ENCODE data around the gene DUXB.

Gene DUXB, protein sequence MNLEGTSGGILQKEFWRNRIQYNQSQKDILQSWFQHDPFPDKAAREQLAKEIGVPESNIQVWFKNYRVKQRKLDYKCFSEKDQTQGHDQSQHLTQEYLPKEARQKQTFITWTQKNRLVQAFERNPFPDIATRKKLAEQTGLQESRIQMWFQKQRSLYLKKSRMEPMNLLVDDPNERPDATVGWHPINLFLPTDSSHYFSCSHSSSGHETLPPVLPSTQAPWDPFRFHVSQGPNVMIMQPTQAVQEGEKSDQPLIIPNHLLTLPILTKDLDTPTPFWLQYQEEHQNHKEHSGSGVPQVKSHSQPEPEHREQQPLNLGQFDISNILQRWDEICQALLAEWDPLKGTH

DNA sequence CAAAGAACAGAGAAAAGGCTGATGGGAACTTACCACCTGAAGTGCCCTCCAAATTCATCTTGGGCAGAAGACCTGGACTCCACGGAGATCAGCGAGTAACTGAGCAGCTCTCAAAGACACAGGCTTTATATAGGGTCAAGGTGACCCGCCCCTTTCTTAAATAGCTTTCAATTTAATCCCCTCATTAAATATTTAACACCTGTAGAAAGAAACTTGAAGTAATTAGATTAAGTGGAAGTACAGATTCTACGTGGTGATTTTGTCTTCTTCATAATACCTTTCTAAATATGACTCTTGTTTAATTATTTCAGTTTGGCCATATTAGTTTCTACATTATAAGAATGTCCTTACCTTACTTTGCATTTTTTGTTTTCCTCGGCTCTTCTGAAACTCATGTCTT, at the start of gene DUXB:
Gene DUXB, minus strand, starts transcription at position 101 of the 400 bp plus-strand sequence. Its CDS starts 43 bp downstream, at position 58.
- DNase-seq: no peak

DNA sequence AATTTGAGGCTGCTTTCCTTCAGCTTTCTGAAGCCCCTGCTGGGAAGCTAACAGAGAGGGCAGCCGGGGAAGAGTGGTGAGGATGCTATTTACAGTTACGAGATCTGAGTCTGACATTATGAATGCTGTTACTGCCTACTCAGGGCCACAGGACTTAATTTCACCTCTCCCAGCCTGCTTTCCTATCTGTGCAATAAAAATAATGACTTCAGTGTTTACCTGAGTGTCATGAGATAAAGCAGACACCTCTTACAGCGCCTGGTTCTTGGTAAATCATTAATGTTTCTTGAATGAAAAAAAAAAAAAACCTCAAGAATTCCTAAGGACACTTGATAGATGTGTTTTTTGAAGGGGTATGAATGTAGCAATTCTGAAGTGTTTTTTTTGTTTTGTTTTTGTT, 49.3 kb upstream of the DUXB start:
- peak in 2 of 3 experiments; percentile 15 to 51 for DNase-seq

DNA sequence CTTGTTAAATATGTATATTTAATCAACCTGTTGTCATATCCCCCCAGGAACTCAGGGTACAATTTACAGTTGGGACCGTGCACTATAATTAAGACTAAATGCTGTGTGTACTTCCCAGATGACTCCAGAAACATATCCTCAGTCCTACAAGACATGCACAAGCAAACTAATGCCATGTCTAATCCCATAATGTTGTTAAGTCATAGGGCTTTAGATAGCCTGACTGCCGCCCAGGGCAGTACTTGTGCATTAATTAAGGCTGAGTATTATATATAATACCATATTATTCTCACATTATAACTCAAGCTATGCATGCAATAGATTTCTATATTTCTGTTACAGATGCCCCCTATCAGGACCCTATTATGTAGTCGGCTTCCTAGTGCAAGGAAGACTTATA, 45.1 kb upstream of the DUXB start:
- peak in 1 of 3 experiments; percentile 28 for DNase-seq

DNA sequence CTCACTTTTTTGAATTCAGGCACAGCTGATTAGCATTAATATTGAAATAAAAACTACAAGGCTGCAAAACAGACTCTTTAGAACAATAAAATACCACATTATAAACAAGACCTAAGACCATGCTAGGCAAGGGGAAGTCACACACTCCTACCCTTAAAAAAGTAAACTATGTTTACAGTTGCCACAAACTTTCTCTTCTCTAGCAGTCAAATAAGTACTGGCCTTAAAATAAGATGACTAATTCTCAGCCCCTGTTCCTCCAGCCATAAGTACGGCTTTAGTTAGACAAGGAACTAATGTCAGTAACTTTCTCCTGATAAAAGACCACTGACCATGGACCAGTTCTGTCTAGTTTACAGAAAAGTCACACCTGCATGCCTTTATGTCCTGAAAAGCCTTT, 44.6 kb upstream of the DUXB start:
- no peak for DNase-seq

DNA sequence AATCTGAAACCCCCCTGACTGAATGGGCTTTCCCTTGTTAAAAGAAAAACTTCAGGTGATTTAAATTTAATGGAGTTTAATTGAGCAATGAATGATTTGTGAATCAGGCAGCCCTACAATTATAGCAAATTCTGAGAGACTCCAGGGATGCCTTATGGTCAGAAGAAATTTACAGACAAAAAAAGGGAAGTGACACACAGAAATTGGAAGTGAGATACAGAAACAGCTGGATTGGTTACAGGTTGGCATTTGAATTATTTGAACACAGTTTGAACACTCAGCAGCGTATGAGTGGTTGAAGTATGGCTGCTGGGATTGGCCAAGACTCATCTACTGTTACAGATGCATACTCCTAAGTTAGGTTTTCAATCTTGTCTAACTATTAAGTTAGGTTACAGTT, 44.0 kb upstream of the DUXB start:
- no peak for DNase-seq

DNA sequence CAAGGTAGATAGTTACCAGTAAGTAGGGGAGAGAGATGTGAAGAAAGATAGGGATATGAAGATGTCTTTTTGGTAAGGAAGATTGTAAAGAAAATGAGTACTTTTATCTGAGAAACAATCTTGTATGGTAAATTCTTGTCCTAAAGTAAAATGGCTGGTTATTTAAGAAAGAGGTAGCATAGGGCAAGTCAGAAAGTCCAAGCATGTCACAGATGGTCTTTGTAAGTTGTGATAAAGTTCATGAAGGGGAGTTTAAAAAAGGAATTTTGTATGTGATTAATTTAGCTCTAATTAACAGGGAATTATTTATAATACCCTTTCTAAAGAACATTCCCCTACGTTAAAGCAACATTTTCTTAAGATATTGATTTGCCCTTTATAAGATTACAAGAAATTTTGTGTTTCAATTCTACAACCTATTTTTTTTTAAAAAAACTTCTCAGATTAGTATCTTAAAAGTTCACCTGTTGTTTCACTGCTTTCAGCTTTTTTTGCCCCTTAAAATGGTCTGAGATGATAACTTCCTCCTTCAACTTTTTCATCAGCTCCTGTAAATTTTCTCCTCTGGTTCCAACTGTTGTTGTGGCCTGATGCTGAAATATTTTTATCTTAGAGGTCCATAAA, 41.3 kb upstream of the DUXB start:
- no peak for DNase-seq

DNA sequence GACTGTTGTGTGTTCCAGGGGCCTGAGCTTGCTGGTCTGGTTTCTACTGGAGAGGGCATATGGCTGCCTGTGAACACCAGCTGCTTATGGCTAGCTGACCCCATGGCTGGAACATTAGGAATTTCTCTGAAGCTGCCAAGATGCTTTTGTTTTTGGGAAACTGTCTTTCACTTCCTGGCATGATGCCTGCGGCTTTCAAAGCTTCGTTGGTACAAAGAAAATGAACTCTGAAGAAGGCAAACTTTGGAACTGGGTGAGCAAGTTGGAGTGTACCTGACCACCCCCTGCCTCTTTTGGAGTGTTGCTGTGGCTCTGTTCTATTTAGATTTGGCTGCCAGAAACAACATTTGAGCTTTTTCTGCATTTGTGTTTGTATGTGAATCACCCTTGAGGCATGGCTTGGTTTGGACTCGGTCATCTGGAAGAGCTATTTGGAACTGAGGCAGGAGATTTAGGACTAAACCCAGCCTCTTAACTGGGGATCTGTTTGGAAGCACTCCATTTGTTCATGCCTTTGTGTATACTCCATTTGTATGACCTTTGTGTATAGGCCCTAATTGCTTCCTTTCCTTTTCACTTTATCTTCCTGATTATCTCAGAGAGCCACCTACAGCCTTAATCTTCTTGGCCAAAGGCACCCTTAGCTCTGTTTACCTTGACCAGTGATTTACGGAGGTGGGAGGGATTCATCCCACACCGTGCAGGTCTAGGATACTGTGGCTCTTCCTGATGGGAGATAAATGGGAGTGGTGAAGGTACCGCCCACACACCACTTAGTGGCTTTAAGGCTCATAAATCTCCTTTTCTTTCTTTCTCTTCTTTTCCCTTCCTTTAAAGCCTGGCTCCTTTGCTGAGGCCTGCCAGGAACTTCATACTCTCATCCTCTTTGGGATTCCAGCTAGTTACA, 32.3 kb upstream of the DUXB start:
- DNase-seq: peak; percentile 2 to 45 (median 9)

DNA sequence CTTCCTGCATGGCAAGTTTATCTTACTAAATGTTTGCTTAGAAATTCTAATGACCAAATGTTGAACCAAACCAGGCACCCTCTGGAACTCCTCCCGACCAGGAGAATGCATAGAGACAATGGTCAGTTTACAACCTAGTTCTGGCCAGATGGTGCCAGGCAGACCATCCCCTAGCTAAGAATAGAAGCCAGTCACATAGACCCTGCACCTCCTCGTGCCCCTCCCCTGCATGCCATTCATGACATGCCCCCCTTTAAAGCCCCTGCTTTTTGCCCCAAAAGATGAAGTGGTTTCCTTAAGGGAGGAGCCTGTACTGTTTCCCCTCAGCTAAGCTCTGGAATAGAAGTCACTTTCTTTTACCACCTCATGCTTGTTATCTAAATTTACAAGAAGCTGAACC, 31.6 kb upstream of the DUXB start:
- DNase-seq: no peak

DNA sequence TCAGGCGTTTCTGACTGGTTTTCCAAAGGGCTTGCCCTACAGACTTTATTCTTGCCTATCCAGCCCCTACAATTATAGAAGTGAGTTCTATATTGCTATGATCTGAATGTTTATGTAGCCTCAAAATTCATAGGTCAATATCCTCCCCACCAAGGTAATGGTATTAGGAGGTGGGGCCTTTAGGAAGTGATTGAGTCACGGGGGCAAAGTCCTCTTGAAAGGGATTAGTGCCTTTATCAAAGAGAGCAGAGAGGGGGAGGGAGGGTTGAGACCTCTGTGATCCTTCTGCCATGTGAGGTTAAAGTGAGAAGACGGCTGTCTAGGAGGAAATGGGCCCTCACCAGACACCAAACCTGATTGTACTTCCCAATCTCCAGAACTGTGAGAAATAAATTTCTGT, 26.0 kb upstream of the DUXB start:
- no peak for DNase-seq

DNA sequence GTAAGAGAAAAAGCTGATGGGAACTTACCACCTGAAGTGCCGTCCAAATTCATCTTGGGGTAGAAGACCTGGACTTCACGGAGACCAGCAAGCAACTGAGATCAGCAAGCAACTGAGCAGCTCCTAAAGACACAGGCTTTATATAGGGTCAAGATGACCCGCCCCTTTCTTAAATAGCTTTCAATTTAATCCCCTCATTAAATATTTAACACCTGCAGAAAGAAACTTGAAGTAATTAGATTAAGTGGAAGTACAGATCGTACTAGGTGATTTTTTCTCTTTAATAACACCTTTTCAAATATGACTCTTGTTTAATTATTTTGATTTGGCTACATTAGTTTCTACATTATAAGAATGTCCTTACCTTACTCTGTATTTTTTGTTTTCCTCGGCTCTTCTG, 25.1 kb upstream of the DUXB start, which contains the start of gene CPHXL:
Gene CPHXL, minus strand, starts transcription at position 101 of the 400 bp plus-strand sequence. Its CDS starts 48 bp downstream, at position 53.
- no peak for DNase-seq

DNA sequence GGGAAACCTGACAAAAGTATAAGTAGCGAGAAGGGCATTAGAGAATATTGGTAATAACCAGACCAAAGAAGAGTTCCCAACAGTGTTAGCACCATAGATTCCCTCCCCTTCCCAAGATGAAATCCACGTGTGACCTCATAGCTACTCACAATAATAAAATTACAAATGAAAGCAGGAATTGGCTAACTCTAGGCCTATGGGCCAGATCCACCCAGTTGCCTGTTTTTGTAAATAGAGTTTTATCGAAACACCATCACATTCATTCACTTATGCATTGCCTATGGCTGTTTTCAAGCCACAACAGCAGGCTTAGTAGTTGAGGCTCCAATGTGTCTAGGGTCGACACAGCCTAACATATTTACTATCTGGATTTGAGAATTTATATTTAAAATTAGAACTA, 17.2 kb upstream of the DUXB start:
- DNase-seq: no peak

DNA sequence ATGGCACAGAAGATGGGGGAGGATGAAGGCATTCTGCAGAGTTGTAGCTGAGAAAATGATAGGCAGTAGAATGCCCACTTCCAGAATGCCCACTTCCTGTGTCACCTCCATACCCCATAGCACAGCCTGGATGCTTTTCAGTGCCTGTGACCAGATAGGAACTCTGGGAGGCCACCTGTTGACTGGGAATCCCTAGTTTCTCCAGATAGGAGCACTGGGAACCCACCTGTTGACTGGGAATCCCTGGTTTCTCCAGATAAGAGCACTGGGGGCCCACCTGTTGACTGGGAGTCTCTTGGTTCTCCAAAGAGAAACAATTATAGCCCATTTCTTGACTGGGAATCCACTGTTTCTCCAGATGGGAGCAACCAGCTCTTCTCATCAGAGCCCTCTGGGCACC, 13.4 kb upstream of the DUXB start:
- no peak for DNase-seq

DNA sequence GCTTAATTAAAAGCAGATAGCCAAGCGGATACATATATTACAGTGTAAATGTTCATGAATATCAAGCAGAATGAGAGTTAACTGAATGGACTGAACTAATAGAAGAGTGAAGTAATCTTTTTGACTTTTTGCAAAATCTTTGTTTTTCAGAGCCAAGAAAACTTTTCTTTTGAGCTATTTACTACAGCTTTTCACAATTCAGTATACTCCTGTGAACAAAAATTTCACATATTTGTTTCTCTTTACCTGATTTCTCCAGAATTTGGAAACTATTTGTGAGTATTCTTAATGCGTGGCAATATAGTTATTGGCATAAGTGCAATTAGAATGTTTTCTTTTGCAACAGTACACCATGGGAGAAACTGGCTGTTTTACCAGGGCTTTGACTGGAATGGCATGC, 9.1 kb upstream of the DUXB start:
- DNase-seq: peak in 1 of 3 experiments; percentile 4

DNA sequence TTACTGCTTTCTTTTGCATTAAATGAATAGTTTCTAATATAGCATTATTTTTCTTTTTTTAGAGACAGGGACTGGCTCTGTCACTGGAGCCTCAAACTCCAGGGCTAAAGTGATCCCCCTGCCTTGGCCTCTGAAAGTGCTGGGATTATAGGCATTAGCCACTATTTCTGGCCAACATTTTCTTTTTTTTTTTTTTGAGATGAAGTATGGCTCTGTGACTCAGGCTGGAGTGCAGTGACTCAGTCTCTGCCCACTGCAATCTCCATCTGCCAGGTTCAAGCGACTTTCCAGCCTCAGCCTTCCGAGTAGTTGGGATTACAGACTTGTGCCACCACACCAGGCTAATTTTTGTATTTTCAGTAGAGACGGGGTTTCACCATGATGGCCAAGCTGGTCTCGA, 2.0 kb upstream of the DUXB start:
- no peak for DNase-seq

DNA sequence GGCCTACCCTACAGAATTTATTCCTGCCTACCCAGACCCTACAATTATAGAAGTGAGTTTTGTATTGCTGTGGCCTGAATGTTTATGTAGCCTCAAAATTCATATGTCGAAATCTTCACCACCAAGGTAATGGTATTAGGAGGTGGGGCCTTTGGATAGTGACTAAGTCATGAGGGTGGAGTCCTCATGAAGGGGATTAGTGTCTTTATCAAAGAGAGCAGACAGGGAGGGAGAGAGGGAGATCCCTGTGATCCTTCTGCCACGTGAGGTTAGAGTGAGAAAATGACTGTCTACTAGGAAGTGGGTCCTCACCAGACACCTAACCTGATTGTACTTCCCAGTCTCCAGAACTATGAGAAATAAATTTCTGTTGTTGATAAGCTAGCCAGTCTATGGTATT, 981 bp upstream of the DUXB start:
- DNase-seq: no peak

DNA sequence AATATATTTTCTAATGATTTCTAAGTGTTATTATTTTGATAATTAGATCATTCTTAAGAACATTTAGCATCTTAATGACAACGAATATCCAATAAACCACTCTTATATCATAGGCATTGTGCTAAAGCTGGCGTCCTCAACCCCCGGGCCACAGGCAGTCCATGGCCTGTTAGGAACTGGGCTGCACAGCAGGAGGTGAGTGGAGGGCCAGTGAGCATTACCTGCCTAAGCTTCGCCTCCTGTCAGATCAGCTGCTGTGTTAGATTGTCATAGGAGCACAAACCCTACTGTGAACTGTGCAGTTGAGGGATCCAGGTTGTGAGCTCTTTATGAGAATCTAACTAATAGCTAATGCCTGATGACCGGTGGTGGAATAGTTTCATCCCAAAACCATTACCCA, 3.7 kb downstream of the DUXB start:
- no peak for DNase-seq

DNA sequence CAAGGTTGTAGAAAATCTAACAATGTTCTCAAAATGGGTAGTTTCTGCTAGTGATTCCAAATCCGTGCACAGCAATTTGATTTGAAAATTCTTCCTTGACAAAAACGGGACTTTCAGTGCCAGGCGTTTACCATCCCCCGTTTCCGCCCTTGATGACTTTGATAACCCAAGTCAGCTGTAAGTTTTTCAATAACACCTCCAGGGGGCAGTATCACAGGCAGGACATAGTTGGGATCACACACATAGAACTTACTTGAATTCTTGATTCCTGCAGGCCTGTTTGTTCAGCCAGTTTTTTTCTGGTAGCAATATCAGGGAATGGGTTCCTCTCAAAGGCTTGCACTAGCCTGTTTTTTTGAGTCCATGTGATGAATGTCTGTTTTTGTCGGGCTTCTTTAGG, 5.6 kb downstream of the DUXB start:
- peak in 1 of 3 experiments; percentile 12 for DNase-seq

DNA sequence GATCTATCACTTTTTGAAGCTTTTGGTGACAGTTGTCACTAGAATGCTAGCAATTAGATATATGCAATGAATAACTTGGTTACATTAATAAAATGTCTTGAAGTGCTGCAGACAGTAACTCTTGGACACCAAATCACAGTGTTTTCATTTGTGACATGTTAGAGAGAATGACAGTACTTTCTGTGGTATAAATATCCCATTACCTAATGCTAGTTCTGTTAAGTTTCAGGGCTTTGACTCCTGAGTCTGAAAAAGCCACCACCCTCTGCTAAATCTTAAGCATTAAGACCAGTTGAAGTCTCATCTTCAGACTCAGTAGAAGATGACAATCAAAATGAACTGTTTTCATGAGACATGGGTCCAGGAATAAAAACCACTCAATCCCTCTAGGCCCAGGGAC, 13.9 kb downstream of the DUXB start:
- no peak for DNase-seq

DNA sequence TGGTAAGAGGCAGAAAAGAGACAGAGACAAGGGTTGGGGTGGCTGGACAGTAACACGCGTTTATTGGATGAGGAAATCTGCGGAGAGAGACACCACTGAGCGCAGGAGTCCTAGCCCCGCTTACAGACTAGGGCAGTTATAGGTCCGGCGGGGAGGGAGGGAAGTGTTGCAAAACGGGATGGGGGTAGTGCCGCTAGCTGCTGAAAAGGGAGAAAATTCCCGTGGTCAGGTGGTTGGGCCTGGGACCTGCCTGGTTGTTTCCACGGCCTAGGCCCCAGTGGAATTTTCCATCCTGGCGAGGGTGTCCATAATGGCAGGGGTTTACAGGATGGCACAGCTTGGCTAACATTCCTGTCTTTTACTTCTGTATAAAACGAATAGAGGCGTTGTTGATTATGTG, 19.0 kb downstream of the DUXB start:
- DNase-seq: no peak

DNA sequence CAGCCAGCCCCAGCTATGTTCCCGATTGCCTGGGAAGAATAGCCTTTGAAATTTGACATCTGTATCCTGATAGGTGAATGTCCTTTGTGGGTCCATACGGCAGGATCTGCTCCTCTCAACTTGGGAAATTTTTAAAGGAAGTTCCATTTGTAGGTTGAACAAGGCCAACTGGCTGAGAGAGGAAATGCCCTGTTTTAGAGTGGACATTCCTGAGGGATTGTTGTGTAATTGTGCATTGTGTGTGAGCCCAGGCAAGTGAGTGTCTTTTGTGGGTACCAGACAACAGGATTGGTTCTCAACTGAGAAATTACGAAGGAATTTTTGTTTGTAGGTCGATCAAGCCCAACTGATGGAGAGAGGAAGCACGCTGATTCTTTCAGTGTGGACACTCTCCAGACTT, 21.9 kb downstream of the DUXB start:
- no peak for DNase-seq

DNA sequence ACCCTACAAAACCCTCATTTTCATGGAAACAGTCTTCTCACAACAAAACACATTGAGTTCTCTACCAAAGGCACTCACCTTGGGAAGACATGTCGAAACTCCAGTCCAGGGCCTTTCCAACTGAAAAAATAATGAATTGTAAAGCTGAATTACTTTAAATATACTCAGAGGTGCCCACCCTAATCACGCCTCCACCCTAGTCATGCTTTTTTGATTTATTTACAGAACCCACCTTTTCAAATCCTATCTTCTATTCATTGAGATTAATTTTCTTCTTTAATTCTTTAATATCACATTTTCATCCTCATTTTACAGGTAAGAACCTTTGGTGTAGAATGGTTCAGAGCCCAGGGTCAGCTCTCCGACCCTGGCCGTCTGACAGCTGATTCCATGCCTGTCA, 24.4 kb downstream of the DUXB start, which contains the start of gene CPHXL2:
Gene CPHXL2, minus strand, starts transcription at position 101 of the 400 bp plus-strand sequence. Its CDS starts 10 bp downstream, at position 91.
- DNase-seq: no peak

DNA sequence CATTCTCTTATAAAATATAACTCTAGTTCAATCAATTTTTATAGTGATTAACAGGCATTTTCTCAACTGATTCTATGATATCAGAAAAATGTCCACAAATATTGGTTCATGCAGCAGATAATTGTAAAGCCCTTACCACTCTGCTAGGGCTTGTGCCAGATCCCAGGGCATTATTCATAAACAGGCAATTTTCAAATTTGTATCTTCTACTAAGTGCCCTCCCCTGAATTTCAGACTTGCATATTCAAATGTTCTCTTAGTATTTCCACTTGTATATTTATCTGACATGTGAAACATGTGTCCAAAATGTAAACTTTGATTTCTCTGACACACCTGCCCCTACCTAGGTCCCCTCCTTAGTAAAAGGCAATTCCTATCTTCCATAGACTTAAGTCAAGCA, 33.8 kb downstream of the DUXB start:
- DNase-seq: no peak

DNA sequence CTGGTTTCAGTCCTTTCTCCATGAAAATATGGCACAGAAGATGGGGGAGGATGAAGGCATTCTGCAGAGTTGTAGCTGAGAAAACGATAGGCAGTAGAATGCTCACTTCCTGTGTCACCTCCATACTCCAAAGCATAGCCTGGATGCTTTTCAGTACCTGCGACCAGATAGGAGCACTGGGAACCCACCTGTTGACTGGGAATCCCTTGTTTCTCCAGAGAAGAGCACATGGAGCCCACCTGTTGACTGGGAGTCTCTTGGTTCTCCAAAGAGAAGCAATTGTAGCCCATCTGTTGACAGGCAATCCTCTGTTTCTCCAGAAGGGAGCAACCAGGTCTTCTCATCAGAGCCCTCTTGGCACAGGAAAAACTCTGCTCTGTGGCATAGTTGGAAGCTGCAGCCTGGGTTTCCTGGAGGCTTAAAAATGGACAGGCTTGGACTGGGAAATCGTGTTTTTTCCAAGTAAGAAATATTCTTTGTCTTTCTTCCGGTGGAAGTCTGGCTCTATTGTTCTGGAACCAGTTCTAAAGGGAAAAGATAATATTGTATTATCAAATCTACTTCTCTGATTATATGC, 40.4 kb downstream of the DUXB start:
- DNase-seq: no peak

All from NCI-H1417 (cell line).